HG03066 (cell line): ENCODE data around the gene RFX1.
A peak's percentile ranks its signal among the peaks of the same experiment; 100 is the strongest.

Source experiments
- ATAC-seq: cut with Tn5 transposase; IDR thresholded peaks from one replicate; pipeline ENCODE4 v1.9.1; 2021; ENCODE audit warnings: low read depth; ENCODE audit not compliant: unreplicated experiment

Gene RFX1

GRCh38 chr19:13962699-13963602, 43.2 kb downstream of the RFX1 start:
- no peak for ATAC-seq

DNA sequence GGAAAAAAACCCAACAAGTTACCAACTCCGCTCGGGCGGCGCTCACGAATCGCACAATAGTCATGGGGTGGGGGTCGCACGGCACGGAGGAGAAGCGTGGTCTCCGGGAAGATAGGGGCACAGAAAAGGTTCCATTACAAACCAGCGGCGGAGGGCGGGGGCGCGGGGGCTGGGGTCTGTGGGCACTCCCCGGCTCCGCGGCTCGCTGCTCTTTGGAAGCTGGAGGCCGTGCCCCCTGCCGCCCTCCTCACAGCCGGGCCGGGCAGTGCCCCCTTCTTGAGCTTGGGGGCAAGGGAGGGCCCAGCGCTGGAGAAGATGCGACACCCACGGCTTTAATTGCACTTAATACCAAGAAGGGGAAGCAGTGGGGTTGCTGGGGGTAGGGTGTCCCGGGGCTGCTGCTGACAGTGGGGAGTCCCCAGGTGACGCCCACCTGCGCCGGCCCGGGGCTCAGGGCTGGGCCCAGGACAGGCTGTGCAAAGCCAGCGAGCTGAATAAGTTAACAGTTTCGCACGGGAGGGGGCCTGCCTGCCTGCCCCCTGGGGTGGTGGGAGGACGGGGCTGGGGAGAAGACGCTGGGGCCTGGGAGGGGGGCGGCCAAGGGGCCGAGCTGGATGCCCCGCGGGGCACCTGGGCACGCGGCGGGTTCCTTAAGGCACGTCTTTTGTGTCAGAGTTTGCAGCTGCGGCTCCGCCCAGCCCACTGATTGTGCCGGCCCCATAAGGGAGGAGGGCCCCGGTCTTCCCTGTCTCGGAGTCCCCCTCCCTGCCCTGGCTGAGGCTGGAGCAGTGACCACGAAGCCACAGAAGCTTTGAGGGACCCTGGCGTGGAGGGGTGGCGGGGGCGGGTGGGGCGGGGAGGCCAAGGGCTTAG, 44.1 kb downstream of the RFX1 start:
- no peak for ATAC-seq

GRCh38 chr19:13960863-13961784, 45.0 kb downstream of the RFX1 start:
- ATAC-seq, result no peak

GRCh38 chr19:13959962-13960862, 45.9 kb downstream of the RFX1 start:
- no peak for ATAC-seq

- no peak for ATAC-seq
Measured at GRCh38 chr19:13959141-13959961, 46.8 kb downstream of the RFX1 start.

DNA sequence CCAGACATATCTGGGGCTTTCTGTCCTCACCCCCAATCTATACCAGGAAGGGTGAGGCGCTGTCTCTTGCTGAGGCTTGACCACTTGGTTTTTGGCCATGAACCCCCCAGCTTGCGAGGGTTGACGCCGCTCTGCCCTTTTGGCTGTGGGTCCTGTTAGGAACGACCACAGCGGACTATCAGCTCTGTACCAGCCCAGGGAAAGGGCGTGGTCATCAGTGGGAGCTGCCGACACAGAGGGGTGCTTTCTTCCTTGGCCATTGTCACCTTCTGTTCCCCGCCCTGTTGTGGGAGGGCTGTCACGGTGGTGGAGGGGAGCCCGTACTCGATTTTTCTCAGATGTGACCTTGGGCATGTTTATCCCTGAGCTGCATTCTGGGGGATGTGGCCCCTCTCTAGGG, 48.1 kb downstream of the RFX1 start:
- no peak for ATAC-seq

DNA sequence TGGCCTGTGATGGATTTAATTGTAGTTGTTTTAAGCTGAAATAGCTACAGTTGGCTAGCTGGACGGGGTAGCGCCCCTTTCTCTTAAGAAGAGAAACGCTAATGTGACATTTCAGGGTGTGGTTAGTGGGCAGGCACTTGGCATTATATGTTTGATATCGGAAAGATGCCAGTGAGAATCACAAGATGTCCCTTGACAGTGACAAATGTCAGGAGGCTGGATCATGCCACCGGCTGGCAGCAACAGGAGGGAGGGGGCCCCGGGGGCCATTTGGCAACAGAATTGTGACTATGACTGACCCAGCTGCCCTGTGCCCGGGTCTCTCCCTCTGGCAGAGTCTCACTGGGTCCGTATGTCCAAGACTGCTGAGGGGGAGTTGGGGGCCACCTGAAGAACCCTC, 49.1 kb downstream of the RFX1 start:
- no peak for ATAC-seq

GRCh38 chr19:13956365-13956744, 49.8 kb downstream of the RFX1 start:
- no peak for ATAC-seq

DNA sequence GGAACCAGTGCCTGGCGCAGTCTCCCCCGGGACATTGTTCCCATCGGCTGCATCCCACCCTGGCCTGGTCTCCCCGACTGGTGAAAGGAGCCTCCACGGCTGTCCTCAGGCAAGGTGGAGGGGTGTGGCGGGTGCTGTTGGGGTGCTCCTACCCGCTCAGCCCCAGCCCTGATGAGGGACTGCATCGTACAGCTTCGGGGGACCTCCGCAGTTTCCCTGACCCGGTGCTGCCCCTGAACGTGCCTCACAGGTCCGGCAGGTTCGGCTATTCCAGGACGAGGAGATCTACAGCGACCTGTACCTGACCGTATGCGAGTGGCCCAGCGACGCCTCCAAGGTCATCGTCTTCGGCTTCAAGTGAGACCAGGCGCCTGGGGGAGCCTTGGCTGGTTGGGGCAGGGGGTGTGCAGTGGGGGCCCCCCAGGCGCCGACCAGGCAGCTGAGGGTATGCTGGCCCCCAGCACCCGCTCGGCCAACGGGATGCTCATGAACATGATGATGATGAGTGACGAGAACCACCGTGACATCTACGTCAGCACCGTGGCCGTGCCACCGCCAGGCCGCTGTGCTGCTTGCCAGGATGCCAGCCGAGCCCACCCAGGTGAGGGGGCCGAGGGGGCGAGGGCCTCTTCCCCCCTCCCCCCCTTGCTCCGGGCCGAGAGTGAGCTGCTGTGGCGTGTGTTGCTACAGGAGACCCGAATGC, 50.3 kb downstream of the RFX1 start:
- no peak for ATAC-seq

DNA sequence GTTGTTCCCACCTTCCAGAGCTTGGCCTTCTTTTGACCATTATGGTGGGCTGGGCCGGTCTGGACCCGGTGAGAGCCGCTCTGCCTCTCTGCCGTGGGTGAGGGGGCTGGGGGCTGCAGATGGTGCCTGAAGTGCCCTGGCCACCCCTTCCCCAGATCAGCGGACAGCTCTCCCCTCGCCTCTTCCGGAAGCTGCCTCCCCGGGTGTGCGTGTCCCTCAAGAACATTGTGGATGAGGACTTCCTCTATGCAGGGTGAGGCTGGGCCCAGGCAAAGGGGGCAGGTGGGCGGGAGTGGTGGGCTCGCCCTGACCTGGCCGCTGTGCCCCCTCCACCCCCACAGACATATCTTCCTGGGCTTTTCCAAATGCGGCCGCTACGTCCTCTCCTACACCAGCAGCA, 51.9 kb downstream of the RFX1 start:
- no peak for ATAC-seq

DNA sequence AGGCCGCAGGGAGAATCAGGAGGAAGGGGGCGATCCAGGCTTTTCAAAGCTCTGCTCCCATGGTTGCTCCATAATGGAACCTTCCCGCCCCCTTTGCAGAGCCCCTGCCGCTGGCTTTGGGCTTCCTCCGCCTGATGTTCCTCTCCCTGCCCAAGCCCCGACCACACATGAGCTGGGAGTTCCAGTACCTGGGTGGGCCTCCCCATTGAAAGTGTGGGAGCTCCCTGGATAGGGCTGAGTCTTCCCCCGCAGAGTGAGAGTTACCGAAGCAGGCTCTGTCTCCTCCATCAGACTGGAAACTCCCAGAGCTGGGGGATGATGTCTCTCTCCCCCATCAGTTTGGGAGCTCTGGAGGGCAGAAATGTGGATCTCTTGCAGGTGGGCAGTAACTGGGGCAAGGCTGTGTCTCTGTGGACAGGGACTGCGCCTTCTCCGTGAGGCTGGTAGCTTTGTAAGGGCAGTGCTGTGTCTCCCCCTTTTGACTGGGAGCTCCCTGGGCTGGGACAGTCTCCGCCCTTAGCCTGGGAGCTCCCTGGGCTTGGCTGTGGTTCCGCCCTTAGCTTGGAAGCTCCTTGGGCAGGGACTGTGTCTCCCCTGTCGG, 53.1 kb downstream of the RFX1 start:
- no peak for ATAC-seq

DNA sequence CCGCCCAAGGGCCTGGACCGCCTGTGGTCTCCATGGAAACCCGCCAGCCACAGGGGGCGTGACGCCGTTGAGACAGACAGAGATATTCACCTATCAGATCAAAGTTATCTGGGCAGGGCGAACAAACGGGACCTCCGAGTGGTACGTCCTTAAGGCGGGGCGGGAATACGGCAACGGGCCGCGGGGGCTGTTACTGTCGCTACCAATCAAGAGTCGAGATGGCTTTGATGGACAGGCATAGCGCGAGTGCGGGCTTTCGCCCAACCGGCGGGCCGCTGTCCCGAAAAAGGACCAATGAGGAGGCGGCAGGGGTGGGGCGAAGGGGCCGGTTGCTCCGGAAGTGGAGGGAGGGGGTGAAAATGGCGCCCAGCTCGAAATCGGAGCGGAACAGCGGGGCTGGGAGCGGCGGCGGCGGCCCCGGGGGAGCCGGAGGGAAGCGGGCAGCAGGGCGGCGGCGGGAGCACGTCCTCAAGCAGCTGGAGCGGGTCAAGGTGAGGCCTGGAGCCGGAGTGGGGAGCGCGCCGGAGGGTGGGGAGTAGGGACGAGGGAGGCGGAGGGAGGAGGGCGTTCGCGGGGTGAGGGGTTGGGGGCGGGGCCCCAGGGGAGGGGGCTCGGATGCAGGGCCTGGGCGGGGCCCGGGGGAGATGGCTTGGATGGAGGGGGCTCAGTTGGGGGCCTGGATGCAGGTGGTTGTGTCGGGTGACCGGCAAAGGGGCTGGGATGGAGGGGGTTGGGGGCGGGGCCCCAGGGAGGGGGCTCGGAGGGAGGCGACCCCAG, 53.8 kb downstream of the RFX1 start, which contains the start of gene DCAF15:
DCAF15 (plus strand) TSS at position 356 of the 777 bp plus-strand sequence; CDS start at position 360, 4 bp downstream.
- ATAC-seq, result peak; percentile 93

- ATAC-seq, result peak; percentile 9
Measured at GRCh38 chr19:13951799-13952153, 54.3 kb downstream of the RFX1 start.

- ATAC-seq, result no peak
Measured at GRCh38 chr19:13951043-13951442, 55.1 kb downstream of the RFX1 start.

- no peak for ATAC-seq
Measured at GRCh38 chr19:13946414-13946813, 59.7 kb downstream of the RFX1 start.

DNA sequence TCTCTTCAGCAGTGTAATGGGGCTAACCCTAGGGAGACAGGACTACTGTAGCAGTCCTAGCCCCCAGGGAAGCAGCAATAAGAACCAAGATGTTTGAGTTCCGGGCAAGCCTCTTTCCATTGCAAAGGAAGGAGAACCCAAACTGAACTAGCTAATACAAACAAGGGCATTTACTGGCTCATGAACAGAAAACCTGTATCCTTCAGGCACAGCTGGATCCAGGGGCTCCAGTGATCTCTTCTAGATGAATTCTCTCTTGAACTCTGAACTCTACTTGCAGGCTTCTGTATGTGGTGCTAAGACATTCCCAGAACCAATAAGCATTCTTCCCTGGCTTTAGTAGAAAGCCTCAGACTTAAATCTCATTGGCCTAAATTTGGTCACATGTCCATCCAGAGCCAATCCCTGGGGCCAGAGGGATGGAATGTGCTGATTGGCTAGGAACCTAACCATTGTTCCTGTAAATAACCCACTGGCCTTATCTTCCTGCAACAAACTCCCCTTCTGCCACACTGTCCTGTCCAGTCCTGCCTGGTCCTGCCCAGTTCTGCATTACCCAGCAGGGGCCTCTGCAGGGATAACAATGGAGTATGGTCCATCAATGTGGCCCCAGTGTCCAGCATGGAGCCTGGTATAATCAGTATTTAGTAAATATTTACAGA, 64.0 kb downstream of the RFX1 start:
- ATAC-seq, result no peak
